ENCODE results near the gene DIS3L2.

DNA sequence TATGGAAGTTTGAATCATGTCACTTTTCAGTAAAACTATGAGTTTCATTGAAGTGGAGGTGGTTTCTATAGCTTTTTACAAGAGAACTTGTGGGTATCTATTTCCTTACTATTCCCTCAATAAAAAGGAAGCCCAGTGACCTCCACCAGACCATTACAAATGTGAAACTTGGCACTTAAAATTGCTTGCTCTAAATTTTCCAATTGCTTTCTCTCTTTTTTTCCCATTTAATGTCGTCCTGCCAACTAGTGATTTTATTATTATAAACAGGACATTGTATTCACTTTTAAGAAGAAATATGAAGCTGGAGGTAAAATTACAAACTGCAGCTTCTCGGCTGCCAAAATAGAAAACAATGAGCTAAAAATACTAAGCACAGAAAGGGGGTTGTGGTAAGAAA, 208.9 kb downstream of the DIS3L2 start:
- TF ChIP-seq CTCF (IDR thresholded peaks at IDR 0.05; ENCODE audit: low read depth, low read length) = no peak
- TF ChIP-seq EZH2phosphoT487 (IDR thresholded peaks at IDR 0.05; ENCODE audit: low read depth) = no peak

Data from OCI-LY3 (cell line).